Activated CD4-positive, alpha-beta T cell treated with anti-CD3 and anti-CD28 coated beads for 4 hours (primary cell): Measurements from ENCODE around the gene H19.

Source experiments
- DNase-seq, 2 donors: peaks; one replicate each; pipeline ENCODE4 v3.0.0-alpha.2; 2020

The H19 gene

GRCh38 chr11:1997755-1998154, at the start of gene H19:
H19 (minus strand) TSS chr11:1997842.
- DNase-seq = no peak

DNA sequence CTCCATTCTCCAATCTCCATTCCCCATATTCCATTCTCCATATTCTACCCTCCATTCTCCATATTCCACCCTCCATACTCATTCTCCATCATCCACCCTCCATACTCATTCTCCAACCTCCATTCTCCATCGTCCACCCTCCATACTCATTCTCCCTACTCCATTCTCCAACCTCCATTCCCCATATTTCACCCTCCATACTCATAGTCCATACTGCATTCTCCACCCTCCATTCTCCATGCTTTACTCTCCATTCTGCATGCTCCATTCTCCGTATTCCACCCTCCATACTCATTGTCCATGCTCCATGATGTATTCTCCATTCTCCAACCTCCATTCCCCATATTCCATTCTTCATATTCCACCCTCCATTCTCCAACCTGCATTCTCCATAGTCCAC, 44.3 kb upstream of the H19 start:
- no peak for DNase-seq

DNA sequence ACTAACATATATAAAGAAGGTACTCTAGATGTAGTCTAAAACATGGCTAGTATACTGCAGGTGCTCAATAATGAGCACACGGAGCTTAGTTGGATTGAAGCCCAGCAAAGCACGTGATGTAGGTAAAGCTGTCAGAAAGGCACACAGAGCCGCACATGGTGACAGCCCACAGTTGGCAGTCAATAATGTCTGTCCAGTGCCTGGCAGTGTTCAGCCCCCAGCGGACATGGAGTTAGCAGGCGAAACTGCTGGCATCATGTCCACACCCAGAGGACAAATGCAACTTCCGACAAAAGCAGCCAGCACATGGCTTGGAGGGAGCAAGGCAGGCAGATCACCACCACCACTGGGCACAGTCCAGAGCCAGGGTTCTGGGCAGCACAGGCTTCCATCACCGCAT, 43.5 kb upstream of the H19 start:
- DNase-seq = no peak

GRCh38 chr11:2039198-2039759, 41.6 kb upstream of the H19 start:
- no peak for DNase-seq

DNA sequence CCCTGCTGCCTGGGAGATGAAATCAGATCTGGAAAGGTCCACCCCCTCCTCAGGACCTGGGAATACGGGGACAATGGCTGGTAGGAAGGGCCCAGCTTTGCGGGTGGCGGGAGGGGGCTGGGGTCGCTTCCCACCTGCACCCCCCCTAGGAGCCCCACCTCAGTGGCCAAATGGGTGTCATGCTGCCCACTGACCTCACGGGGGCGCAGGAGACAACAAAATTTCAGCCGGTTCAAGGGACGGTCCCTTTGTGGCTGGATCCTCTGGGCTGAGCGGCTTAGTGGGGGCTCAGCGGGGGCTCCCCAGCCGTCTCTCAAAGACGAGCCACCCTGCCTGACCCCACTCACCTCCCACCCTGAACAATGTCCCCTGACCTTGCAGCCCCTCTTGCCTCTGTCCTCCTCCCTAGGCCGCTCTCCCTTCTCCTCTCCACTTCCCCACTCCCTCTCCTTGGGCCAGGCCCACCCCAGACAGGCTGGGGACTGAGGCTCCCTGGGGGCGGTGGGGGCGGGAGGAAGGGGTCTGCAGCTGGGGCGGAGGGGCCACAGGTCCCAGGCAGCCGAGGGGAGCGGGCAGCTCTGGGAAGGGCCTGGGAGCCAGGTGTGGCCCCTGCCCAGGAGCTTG, 39.3 kb upstream of the H19 start:
- DNase-seq = no peak

GRCh38 chr11:2035382-2035781, 37.7 kb upstream of the H19 start:
- DNase-seq = no peak

DNA sequence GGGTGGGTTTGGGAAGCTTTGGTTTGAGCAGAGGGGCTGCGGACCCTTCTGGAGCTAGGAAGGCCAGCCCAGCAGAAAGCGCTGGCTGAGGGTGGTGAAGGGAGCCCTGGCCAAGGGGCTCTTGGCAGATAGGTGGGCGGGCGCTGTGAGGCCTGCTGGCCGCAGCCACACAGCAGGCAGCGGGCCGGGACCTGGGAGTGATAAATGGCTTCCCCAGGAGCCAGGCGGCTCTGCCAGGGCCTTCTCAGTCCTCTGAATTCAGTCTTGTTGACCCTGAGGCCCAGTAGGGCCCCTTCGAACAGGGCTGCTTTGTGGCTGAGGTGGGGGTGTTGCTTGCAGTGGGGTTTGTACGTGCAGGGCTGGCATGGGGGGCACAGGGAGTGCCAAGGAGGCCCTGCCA, 33.4 kb upstream of the H19 start:
- no peak for DNase-seq

DNA sequence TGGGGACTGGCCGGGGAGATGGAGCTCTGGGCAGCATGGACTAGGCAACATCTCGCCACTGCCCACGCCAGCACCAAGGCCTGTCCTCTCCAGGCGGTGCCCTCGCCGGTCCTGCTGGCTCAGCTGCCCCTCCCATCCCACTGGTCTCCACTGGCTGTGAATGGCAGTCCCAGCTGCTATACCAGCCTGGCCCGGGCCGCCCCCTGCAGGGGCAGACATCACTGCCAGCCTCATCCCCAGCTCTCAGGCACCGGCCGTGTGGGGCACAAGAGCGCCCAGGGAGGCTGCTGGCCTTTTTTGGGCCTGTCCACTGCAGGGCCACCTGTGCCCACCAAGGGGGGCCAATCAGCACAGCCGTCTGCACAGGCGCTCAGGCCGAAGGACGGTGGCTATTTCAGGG, 30.1 kb upstream of the H19 start:
- no peak for DNase-seq

DNA sequence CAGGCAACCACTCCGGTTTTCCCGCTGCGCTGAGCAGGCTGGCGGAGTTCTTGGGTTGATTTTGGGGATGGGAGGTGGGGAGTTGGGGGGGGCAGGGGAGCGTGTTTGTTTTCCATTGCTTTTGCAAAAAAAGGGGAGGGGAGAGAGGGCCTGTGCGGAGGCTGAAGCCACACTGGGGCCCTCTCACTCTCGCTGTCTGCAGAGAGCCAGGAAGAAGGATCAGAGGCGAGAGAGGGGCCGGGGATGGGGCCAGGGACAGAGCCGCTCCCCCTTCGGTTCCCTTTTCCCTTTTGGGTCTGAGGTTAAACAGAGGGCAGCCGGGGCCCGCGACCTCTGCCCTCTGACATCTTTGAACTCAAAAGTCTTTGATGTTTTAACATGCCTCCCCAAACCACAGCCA, 17.4 kb upstream of the H19 start:
- no peak for DNase-seq

- no peak for DNase-seq
Observed at GRCh38 chr11:2012440-2012839, 14.8 kb upstream of the H19 start.

DNA sequence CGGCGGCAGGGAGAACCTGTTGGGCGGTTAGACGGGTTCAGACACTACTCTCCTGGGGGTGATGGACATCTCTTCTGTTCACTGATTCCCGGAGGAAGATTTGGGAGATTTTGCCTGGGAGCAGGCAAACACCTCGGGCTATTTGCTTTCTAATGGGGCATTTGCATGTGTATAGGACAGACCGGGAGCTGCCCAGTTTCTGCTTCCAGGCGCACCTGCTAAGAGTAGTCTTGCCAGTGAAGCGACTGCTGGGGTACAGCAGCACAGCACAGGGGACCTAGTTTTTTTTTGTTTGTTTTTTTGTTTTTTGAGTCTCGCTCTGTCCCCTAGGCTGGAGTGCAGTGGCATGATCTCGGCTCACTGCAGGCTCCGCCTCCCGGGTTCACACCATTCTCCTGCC, 6.8 kb upstream of the H19 start:
- no peak for DNase-seq

DNA sequence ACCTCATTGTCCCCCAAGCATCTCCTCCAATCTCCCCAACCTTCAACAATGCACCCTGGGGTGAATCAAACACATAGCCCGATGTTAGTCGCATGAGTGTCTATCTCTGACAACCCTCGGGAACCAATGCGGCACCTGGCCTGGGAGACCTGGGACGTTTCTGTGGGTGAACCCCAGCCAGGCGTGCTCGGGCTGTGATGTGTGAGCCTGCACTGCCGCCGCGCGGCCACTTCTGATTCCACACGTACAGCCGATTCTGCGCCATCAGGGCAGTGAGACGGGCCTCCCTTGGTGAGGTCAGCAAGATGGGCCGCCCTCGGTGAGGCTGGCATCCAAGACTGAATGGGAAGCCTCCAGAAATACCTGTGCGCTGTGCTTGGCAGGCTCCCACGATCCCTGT, 5.2 kb upstream of the H19 start:
- DNase-seq = no peak

GRCh38 chr11:2002042-2002776, 4.6 kb upstream of the H19 start:
- DNase-seq = no peak

DNA sequence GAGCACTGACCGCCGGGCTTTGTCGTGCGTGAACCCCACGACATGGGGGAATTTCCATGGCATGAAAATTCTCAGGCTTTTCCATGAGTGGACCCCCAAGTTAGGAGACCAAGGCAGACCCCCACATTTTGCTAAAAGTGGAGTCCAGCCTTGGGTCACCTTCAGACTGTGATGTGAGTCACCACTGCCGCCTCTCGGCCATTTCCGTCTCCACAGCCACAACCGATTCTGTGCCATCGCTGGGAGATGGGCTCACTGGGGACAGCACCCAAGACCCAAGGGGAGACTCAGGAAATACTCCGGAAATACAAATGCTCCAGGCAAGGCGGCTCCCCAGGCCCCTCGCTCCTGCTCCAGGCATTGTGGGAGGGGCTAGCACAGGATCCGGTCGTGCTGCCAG, 1.2 kb upstream of the H19 start:
- DNase-seq = no peak

GRCh38 chr11:1998290-1998689, 648 bp upstream of the H19 start:
- DNase-seq = no peak

- no peak for DNase-seq
Observed at GRCh38 chr11:1994121-1994520, 3.5 kb downstream of the H19 start.

GRCh38 chr11:1992111-1992510, 5.5 kb downstream of the H19 start:
- DNase-seq = no peak

GRCh38 chr11:1990872-1991578, 6.6 kb downstream of the H19 start:
- DNase-seq = no peak

GRCh38 chr11:1989953-1990352, 7.7 kb downstream of the H19 start:
- DNase-seq = no peak

- DNase-seq = no peak
Observed at GRCh38 chr11:1988667-1989317, 8.8 kb downstream of the H19 start.

DNA sequence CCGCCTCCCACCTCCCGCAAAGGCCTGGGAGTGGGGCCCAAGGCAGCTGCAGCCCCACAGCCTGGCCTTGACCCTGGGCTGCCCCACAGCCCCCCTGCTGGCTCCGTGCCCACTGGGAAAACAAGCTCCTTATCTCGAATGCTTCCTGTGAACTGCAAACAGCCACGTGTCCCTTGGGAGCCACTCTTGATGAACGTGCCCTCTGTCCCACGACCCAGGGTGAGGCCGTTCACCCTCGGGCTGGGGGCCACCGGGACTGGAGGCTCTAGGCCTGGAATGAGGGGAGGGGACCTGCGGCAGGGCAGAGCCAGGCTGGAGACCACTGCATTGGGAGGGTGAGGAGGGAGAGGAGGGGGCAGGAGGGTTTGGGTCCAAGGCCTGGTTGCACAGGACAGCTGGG, 9.5 kb downstream of the H19 start:
- no peak for DNase-seq

GRCh38 chr11:1987024-1987423, 10.6 kb downstream of the H19 start:
- no peak for DNase-seq

DNA sequence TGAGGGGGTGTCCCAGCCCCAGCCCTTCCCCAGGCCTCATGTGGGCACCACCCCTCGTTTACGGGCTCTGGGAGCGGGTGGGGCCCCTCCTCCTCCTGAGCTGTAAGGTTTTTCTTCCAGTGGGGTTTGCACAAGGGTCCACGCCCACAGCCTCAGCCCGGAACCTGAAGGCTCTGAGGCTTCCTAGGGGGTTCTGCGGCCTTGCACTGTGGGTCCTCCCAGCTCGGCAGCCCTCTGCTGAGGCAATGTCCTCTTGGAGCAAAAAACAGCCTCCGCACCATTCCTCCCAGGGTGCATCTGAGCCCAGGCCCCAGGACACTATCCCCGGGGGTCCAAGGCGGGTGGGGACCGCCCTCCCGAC, 14.1 kb downstream of the H19 start:
- DNase-seq = no peak
